ENCODE measurements around the gene LENG9. TPM values are rescaled to one million over a fixed set of nuclear protein-coding genes. Genes with fewer than 3 reads are reported as not detected.
"Not testable (repeated sequence)": the region's sequence is repeated elsewhere in the genome, so short reads cannot be mapped to it uniquely, and the experiment has no call there.

The LENG9 gene
- total RNA-seq, 2 experiments from 2014 or later, result 1.8 to 6.0 TPM

DNA sequence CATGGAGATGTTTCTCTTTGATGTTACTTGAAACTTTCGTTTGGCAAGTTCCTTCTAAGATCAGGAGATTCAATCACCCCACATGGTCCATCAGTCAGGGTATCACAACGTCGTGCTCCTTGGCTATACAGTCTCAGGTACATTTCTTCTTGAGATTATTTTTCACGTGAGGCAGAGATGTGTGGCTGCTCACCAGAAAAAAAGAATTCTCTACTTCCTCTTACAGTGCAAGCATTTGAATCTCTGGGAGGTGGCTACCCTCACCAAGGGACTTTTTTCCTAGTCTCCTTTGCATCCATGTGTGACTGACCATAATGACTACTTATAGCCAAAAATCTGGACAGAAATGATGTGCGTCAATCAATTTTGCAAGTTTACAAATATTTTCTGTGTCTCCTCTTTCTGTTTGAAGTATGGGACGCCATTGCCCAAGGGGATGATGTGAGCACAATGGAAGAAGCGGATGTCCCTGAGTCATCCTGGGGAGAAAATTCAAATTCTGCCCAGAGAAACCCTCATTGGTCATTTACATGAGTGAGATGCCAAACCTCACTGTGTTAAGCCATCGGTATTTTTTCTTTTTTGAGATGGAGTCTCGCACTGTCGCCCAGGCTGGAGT lies 30.5 kb upstream of the LENG9 start:
- H4K20me1 ChIP-seq (ENCODE audit: insufficient read depth, low read length), result no peaks in the 10 kb centered on the region
- no TSS peak for BruUV-seq (replicated peaks)
- POLR2A ChIA-PET, result no interaction called here

DNA sequence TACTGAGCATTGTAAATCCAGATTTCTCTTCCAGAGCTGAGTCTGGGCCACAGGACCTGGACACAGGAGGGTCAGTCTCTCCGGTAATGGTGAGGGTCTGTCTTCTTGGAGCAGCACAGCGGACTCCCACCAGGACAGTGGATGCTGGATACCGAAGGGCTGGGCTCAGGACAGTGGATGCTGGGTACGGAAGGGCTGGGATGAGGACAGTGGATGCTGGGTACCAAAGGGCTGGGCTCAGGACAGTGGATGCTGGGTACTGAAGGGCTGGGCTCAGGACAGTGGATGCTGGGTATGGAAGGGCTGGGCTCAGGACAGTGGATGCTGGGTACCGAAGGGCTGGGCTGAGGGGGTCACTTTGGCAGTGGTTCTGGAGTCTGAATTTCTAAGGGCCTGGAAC lies 29.5 kb upstream of the LENG9 start:
- H3K4me2 ChIP-seq (ENCODE audit: low read length); H3K36me3 ChIP-seq (ENCODE audit: insufficient read depth, low read length); intact Hi-C loops (cut with micrococcal nuclease; ENCODE audit: unreplicated experiment); H3K79me2 ChIP-seq (ENCODE audit: insufficient read depth, low read depth, low read length); H3K9me2 ChIP-seq (ENCODE audit: insufficient read depth, low read length); H3K9me3 ChIP-seq (ENCODE audit: low read length); H4K20me1 ChIP-seq (ENCODE audit: insufficient read depth, low read length); CTCF ChIA-PET (ENCODE audit: unreplicated experiment); H3K4me3 ChIP-seq (ENCODE audit: low read depth, low read length, poor library complexity, severe bottlenecking); H3K27ac ChIP-seq (ENCODE audit: low read depth, low read length, poor library complexity, severe bottlenecking); POLR2A ChIA-PET; BruUV-seq (replicated peaks); H2AFZ ChIP-seq (ENCODE audit: low read length); DNase-seq (ENCODE audit: low spot score); H3K4me1 ChIP-seq (ENCODE audit: insufficient read depth, low read length, poor library complexity, severe bottlenecking): not testable (repeated sequence)

More for the DNA sequence above, 30.5 kb upstream of the LENG9 start:
- Histone ChIP-seq H3K36me3 (ENCODE audit: insufficient read depth, low read length) (no peaks in the 10 kb centered on the region), H3K27ac (ENCODE audit: low read depth, low read length, poor library complexity, severe bottlenecking) (no peak overlapping the region), H3K79me2 (ENCODE audit: insufficient read depth, low read depth, low read length) (no peaks in the 10 kb centered on the region), H3K4me1 (ENCODE audit: insufficient read depth, low read length, poor library complexity, severe bottlenecking) (no peaks in the 10 kb centered on the region), H3K9me3 (ENCODE audit: low read length) (no peaks in the 10 kb centered on the region), H3K9me2 (ENCODE audit: insufficient read depth, low read length) (no peaks in the 10 kb centered on the region), H2AFZ (ENCODE audit: low read length) (no peak overlapping the region), H3K4me2 (ENCODE audit: low read length) (no peak overlapping the region), H3K4me3 (ENCODE audit: low read depth, low read length, poor library complexity, severe bottlenecking) (no peak overlapping the region)
- intact Hi-C loops (cut with micrococcal nuclease; ENCODE audit: unreplicated experiment), result no loop called here
- CTCF ChIA-PET (ENCODE audit: unreplicated experiment), result no interaction called here
- no peak for TF ChIP-seq EZH2phosphoT487 (IDR thresholded peaks at IDR 0.05; ENCODE audit: borderline replicate concordance, low read depth, low read length)
- TF ChIP-seq, protein P1, sequence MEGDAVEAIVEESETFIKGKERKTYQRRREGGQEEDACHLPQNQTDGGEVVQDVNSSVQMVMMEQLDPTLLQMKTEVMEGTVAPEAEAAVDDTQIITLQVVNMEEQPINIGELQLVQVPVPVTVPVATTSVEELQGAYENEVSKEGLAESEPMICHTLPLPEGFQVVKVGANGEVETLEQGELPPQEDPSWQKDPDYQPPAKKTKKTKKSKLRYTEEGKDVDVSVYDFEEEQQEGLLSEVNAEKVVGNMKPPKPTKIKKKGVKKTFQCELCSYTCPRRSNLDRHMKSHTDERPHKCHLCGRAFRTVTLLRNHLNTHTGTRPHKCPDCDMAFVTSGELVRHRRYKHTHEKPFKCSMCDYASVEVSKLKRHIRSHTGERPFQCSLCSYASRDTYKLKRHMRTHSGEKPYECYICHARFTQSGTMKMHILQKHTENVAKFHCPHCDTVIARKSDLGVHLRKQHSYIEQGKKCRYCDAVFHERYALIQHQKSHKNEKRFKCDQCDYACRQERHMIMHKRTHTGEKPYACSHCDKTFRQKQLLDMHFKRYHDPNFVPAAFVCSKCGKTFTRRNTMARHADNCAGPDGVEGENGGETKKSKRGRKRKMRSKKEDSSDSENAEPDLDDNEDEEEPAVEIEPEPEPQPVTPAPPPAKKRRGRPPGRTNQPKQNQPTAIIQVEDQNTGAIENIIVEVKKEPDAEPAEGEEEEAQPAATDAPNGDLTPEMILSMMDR (conservative IDR thresholded peaks at IDR 0.05; ENCODE audit: low read length), result no peak
- DNase-seq (ENCODE audit: low spot score), result no peak

DNA sequence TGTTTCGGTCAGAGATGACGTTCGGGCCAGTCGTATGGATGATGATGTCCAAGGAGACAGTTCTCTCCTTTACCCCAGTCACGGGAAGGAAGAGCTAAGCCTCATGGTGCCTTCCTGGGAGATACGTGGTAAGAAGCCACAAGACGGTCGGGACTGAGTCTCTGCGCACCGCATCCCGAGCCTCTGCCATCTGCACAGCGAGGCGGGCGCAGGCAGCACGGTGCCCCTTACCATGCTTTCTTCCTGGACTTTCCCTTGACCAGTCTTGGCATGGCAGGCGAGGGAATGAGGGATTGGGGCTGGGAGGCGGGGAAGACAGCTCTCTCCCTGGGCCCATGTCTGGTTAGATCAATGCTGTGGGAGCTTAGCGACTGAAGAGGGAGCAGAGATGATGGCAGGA lies 29.0 kb upstream of the LENG9 start:
- BruUV-seq (replicated peaks), result no TSS peak
- POLR2A ChIA-PET, result no interaction called here
- CTCF ChIA-PET (ENCODE audit: unreplicated experiment), result no interaction called here

More for the DNA sequence above, 29.0 kb upstream of the LENG9 start:
- no peaks in the 10 kb centered on the region for H3K36me3 ChIP-seq (ENCODE audit: insufficient read depth, low read length)
- no peak overlapping the region for H3K4me2 ChIP-seq (ENCODE audit: low read length)
- H3K9me3 ChIP-seq (ENCODE audit: low read length), result no peaks in the 10 kb centered on the region
- intact Hi-C loops (cut with micrococcal nuclease; ENCODE audit: unreplicated experiment), result no loop called here
- H3K9me2 ChIP-seq (ENCODE audit: insufficient read depth, low read length), result no peaks in the 10 kb centered on the region
- TF ChIP-seq, protein P1 (conservative IDR thresholded peaks at IDR 0.05; ENCODE audit: low read length), result no peak
- TF ChIP-seq EZH2phosphoT487 (IDR thresholded peaks at IDR 0.05; ENCODE audit: borderline replicate concordance, low read depth, low read length), result no peak
- no peak overlapping the region for H3K27ac ChIP-seq (ENCODE audit: low read depth, low read length, poor library complexity, severe bottlenecking)
- no peak for DNase-seq (ENCODE audit: low spot score)
- H2AFZ ChIP-seq (ENCODE audit: low read length), result no peak overlapping the region
- no peaks in the 10 kb centered on the region for H4K20me1 ChIP-seq (ENCODE audit: insufficient read depth, low read length)
- no peaks in the 10 kb centered on the region for H3K4me1 ChIP-seq (ENCODE audit: insufficient read depth, low read length, poor library complexity, severe bottlenecking)
- no peaks in the 10 kb centered on the region for H3K79me2 ChIP-seq (ENCODE audit: insufficient read depth, low read depth, low read length)
- no peak overlapping the region for H3K4me3 ChIP-seq (ENCODE audit: low read depth, low read length, poor library complexity, severe bottlenecking)
